Keratinocyte (primary cell): ENCODE data around the gene ACACA. TPM values are rescaled to one million over a fixed set of nuclear protein-coding genes. Genes with fewer than 3 reads are reported as not detected.

Source experiments
- DNase-seq: peaks from one replicate; pipeline ENCODE4 v3.0.0-alpha.2; 2011; ENCODE audit warnings: low read depth, missing footprints, low spot score
- FAIRE-seq: peaks from 2 replicates; lab custom pipeline; 2011; peaks lifted over from hg19 to GRCh38; lab: Jason Lieb, UNC
- H2AFZ ChIP-seq: 2 replicates; pipeline ENCODE4 v1.6.0; 2012; ENCODE audit warnings: low read length, control low read depth, inconsistent platforms; ENCODE audit not compliant: control insufficient read depth
- H3K27ac ChIP-seq: 2 replicates; pipeline ENCODE4 v1.5.1; 2011; ENCODE audit warnings: low read length; ENCODE audit not compliant: control insufficient read depth, insufficient read depth
- H3K27me3 ChIP-seq: 3 replicates; pipeline ENCODE4 v1.6.0; 2011; ENCODE audit warnings: low read length; ENCODE audit not compliant: control insufficient read depth, insufficient read depth; ENCODE audit errors: extremely low read depth
- H3K36me3 ChIP-seq, 2 experiments: 2 replicates in 1 of 2; 3 replicates in 1 of 2; pipeline ENCODE4 v1.5.1; 2011; ENCODE audit warnings: low read length in 2 of 2, mild to moderate bottlenecking in 1 of 2; ENCODE audit not compliant: control insufficient read depth in 2 of 2, insufficient read depth in 2 of 2; ENCODE audit errors: extremely low read depth in 1 of 2
- H3K4me1 ChIP-seq: 3 replicates; pipeline ENCODE4 v1.5.1; 2011; ENCODE audit warnings: low read length; ENCODE audit not compliant: control insufficient read depth, insufficient read depth; ENCODE audit errors: extremely low read depth
- H3K4me2 ChIP-seq: 3 replicates; pipeline ENCODE4 v1.6.0; 2011; ENCODE audit warnings: low read depth, low read length; ENCODE audit not compliant: control insufficient read depth, insufficient read depth; ENCODE audit errors: extremely low read depth
- H3K4me3 ChIP-seq, 3 experiments: fragments of 200-600 bp in 1 of 3; sonication (generic) in 1 of 3; 2 replicates in 2 of 3; 3 replicates in 1 of 3; pipeline ENCODE4 v1.5.1; 2011 to 2016; ENCODE audit warnings: low read length in 3 of 3, mild to moderate bottlenecking in 3 of 3, control low read depth in 2 of 3, inconsistent platforms in 1 of 3, low read depth in 1 of 3, mixed read lengths in 1 of 3, mixed run types in 1 of 3, moderate library complexity in 1 of 3; ENCODE audit not compliant: control insufficient read depth in 2 of 3, insufficient read depth in 2 of 3; ENCODE audit errors: extremely low read depth in 1 of 3
- H3K79me2 ChIP-seq: 2 replicates; pipeline ENCODE4 v1.6.0; 2012; ENCODE audit warnings: low read length; ENCODE audit not compliant: control insufficient read depth, insufficient read depth
- H3K9ac ChIP-seq: 3 replicates; pipeline ENCODE4 v1.6.0; 2011; ENCODE audit warnings: low read length; ENCODE audit not compliant: control insufficient read depth, insufficient read depth; ENCODE audit errors: extremely low read depth
- H3K9me1 ChIP-seq: 3 replicates; pipeline ENCODE4 v1.6.0; 2011; ENCODE audit warnings: low read length; ENCODE audit not compliant: control insufficient read depth, insufficient read depth; ENCODE audit errors: extremely low read depth
- H3K9me3 ChIP-seq: 2 replicates; pipeline ENCODE4 v1.5.1; 2012; ENCODE audit warnings: low read depth, low read length; ENCODE audit not compliant: control insufficient read depth
- H4K20me1 ChIP-seq: 3 replicates; pipeline ENCODE4 v1.6.0; 2011; ENCODE audit warnings: low read length; ENCODE audit not compliant: control insufficient read depth, insufficient read depth; ENCODE audit errors: extremely low read depth
- EZH2 ChIP-seq: IDR thresholded peaks from one replicate; pipeline ENCODE4 v1.6.1; 2012; ENCODE audit warnings: inconsistent platforms, mild to moderate bottlenecking, low read length, moderate library complexity
- dilution Hi-C: fragments of 300-500 bp; cut with MboI; formaldehyde crosslinking; loops from one replicate; pipeline ENCODE4 v1.7.0; 2020; ENCODE audit warnings: low sequenced_read_pairs; ENCODE audit not compliant: extremely low pct_ligation_motif_present
- polyA plus RNA-seq, 5 experiments: library from polyadenylated mRNA; depleted of rRNA in 3 of 5; stranded (reverse) in 3 of 5; stranded (forward) in 1 of 5; unstranded in 1 of 5; fragments of >200 nt; gene quantifications; 1 replicate in 1 of 5; 2 replicates in 3 of 5; 3 replicates in 1 of 5; pipeline versions ENCODE4 v1.2.1 to v1.2.3, GENCODE V29; 2011 to 2012; ENCODE audit warnings: missing spikeins in 2 of 5, low read depth in 1 of 5, low replicate concordance in 1 of 5
- TF ChIP-seq, protein P1 (sequence below), 3 experiments: IDR thresholded peaks in 1 of 3; conservative IDR thresholded peaks in 1 of 3; optimal IDR thresholded peaks in 1 of 3; 2 replicates in 2 of 3; 3 replicates in 1 of 3; pipeline versions ENCODE3 to v1.5.1; 2011; ENCODE audit warnings: low read length in 3 of 3, mild to moderate bottlenecking in 3 of 3, moderate library complexity in 2 of 3, control low read depth in 1 of 3, inconsistent platforms in 1 of 3; ENCODE audit not compliant: insufficient read depth in 2 of 3; ENCODE audit errors: extremely low read depth in 1 of 3

ACACA gene
- polyA plus RNA-seq, 1 donor (not counting 4 experiments of a cell fraction or from before 2014, with no cell fraction given), result 85.8 TPM

DNA sequence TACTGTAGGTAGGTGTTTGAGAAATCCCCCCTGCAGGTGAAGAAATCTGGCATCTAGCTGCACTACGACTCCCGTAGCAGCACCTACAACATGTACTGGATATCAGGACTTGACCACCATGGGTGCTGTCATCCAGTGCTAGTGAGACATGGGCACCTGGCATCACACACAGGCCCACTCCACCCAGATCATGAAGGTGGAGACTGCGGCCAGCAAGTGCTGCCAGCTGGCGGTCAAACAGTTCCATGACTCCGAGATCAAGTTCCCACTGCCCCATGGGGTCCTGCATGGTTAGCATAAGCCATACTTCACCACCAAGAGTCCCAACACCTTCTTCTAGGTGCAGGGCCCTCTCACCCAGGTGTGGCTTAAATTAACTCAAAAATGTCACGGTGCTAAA lies 243.8 kb downstream of the ACACA start:
- H3K27ac ChIP-seq, result no peak overlapping the region
- no peak for DNase-seq
- H3K79me2 ChIP-seq, result no peaks in the 10 kb centered on the region
- no peak overlapping the region for H3K4me2 ChIP-seq
- H2AFZ ChIP-seq, result no peak overlapping the region
- no peak for FAIRE-seq
- peaks cover 27% of the 10 kb centered on the region for H3K4me1 ChIP-seq
- no peaks in the 10 kb centered on the region for H3K27me3 ChIP-seq
- H3K9ac ChIP-seq, result no peak overlapping the region
- peaks cover 5 to 21% of the 10 kb centered on the region in 2 experiments for H3K36me3 ChIP-seq
- H3K4me3 ChIP-seq, result no peak overlapping the region
- no peaks in the 10 kb centered on the region for H4K20me1 ChIP-seq
- H3K9me3 ChIP-seq, result no peaks in the 10 kb centered on the region
- peaks cover 4% of the 10 kb centered on the region for H3K9me1 ChIP-seq
- TF ChIP-seq, protein P1, sequence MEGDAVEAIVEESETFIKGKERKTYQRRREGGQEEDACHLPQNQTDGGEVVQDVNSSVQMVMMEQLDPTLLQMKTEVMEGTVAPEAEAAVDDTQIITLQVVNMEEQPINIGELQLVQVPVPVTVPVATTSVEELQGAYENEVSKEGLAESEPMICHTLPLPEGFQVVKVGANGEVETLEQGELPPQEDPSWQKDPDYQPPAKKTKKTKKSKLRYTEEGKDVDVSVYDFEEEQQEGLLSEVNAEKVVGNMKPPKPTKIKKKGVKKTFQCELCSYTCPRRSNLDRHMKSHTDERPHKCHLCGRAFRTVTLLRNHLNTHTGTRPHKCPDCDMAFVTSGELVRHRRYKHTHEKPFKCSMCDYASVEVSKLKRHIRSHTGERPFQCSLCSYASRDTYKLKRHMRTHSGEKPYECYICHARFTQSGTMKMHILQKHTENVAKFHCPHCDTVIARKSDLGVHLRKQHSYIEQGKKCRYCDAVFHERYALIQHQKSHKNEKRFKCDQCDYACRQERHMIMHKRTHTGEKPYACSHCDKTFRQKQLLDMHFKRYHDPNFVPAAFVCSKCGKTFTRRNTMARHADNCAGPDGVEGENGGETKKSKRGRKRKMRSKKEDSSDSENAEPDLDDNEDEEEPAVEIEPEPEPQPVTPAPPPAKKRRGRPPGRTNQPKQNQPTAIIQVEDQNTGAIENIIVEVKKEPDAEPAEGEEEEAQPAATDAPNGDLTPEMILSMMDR (optimal IDR thresholded peaks at IDR 0.05 in 1 of 3, IDR thresholded peaks at IDR 0.05 in 1 of 3, conservative IDR thresholded peaks at IDR 0.05 in 1 of 3; ENCODE audit: extremely low read depth in 1 of 3, insufficient read depth in 2 of 3, low read length in 3 of 3), result no peak
- TF ChIP-seq EZH2, result no peak
- dilution Hi-C loops, result no loop called here

DNA sequence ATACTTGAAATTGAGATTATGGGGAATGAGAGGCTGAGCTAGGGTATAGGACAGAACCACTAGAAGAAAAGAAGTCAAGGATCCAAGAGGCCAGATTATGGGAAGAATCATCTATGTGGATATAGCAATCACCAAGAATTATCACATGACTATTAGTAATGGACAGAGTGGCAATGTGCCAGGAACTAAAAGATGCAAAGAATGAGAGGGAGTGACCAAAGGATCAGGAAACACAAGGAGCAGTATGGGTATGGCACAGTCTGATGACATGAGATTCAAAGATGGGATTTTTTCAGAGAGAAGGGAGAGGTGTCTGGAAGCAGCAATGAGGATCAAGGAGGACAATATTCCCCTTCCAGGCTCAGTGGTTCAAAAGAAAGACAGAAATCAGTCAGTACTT lies 245.7 kb downstream of the ACACA start:
- Histone ChIP-seq H3K79me2 (no peaks in the 10 kb centered on the region), H3K9me1 (peaks cover 4% of the 10 kb centered on the region), H3K4me3 (no peak overlapping the region), H3K27ac (peak overlapping the region; percentile 31), H3K9ac (no peak overlapping the region), H3K4me2 (peak overlapping the region; percentile 20), H3K9me3 (no peaks in the 10 kb centered on the region), H2AFZ (no peak overlapping the region), H4K20me1 (no peaks in the 10 kb centered on the region), H3K36me3 (peaks cover 5 to 23% of the 10 kb centered on the region in 2 experiments), H3K4me1 (peaks cover 30% of the 10 kb centered on the region), H3K27me3 (no peaks in the 10 kb centered on the region)
- TF ChIP-seq, protein P1 (optimal IDR thresholded peaks at IDR 0.05 in 1 of 3, IDR thresholded peaks at IDR 0.05 in 1 of 3, conservative IDR thresholded peaks at IDR 0.05 in 1 of 3; ENCODE audit: extremely low read depth in 1 of 3, insufficient read depth in 2 of 3, low read length in 3 of 3), result no peak
- TF ChIP-seq EZH2, result no peak
- DNase-seq (no peak), FAIRE-seq (no peak)
- dilution Hi-C loops, result no loop called here
